ENCODE results near the gene NXF3.

DNA sequence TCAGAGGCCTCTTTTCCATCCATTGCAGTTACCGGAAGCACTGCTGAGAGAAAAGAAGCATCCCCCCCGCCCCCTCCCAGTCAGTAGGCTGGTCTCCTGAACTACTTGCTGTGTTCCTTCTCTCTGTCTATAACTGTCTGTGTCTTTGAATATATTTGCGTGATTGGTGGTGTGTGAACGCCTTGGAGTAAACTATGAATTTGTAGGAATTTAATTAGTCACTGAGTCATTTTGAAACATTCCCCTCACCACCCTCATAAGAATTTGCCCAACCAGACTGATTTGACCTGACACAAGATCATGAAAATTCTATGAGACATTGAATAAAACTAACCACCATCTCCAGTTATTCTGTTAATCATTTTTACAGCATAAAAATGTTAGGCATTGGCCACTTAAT lies 6.7 kb upstream of the NXF3 start:
- TF ChIP-seq, protein P1, sequence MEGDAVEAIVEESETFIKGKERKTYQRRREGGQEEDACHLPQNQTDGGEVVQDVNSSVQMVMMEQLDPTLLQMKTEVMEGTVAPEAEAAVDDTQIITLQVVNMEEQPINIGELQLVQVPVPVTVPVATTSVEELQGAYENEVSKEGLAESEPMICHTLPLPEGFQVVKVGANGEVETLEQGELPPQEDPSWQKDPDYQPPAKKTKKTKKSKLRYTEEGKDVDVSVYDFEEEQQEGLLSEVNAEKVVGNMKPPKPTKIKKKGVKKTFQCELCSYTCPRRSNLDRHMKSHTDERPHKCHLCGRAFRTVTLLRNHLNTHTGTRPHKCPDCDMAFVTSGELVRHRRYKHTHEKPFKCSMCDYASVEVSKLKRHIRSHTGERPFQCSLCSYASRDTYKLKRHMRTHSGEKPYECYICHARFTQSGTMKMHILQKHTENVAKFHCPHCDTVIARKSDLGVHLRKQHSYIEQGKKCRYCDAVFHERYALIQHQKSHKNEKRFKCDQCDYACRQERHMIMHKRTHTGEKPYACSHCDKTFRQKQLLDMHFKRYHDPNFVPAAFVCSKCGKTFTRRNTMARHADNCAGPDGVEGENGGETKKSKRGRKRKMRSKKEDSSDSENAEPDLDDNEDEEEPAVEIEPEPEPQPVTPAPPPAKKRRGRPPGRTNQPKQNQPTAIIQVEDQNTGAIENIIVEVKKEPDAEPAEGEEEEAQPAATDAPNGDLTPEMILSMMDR (conservative IDR thresholded peaks at IDR 0.05; ENCODE audit: low read depth in 2 of 2) = no peak
- TF ChIP-seq POLR2AphosphoS5 (IDR thresholded peaks at IDR 0.05; ENCODE audit: low read depth) (no peak), EZH2 (IDR thresholded peaks at IDR 0.05; ENCODE audit: low read depth, unreplicated experiment) (no peak), ZNF114 (CRISPR knock-in tag; IDR thresholded peaks at IDR 0.05) (no peak), EZH2phosphoT487 (IDR thresholded peaks at IDR 0.05; ENCODE audit: unreplicated experiment) (no peak), CREB1 (CRISPR knock-in tag; IDR thresholded peaks at IDR 0.05; ENCODE audit: low read depth) (no peak), JUNB (IDR thresholded peaks at IDR 0.05; ENCODE audit: unreplicated experiment) (no peak)
- TF ChIP-seq, protein P2, sequence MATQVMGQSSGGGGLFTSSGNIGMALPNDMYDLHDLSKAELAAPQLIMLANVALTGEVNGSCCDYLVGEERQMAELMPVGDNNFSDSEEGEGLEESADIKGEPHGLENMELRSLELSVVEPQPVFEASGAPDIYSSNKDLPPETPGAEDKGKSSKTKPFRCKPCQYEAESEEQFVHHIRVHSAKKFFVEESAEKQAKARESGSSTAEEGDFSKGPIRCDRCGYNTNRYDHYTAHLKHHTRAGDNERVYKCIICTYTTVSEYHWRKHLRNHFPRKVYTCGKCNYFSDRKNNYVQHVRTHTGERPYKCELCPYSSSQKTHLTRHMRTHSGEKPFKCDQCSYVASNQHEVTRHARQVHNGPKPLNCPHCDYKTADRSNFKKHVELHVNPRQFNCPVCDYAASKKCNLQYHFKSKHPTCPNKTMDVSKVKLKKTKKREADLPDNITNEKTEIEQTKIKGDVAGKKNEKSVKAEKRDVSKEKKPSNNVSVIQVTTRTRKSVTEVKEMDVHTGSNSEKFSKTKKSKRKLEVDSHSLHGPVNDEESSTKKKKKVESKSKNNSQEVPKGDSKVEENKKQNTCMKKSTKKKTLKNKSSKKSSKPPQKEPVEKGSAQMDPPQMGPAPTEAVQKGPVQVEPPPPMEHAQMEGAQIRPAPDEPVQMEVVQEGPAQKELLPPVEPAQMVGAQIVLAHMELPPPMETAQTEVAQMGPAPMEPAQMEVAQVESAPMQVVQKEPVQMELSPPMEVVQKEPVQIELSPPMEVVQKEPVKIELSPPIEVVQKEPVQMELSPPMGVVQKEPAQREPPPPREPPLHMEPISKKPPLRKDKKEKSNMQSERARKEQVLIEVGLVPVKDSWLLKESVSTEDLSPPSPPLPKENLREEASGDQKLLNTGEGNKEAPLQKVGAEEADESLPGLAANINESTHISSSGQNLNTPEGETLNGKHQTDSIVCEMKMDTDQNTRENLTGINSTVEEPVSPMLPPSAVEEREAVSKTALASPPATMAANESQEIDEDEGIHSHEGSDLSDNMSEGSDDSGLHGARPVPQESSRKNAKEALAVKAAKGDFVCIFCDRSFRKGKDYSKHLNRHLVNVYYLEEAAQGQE (IDR thresholded peaks at IDR 0.05; ENCODE audit: unreplicated experiment) = no peak
